Dendritic cell treated with granulocyte-macrophage colony-stimulating factor and Interleukin-4, amounts not matched to agents 40 ng/mL and 50 ng/mL, for 4 days (primary cell): ENCODE data around the gene ST8SIA4.

Experiments
- H3K27ac Mint-ChIP-seq: one replicate; pipeline ENCODE4 v1.8.0; 2022; ENCODE audit warnings: mild to moderate bottlenecking, mixed read lengths
- H3K27me3 Mint-ChIP-seq: one replicate; pipeline ENCODE4 v1.8.0; 2022; ENCODE audit warnings: mild to moderate bottlenecking, mixed read lengths
- H3K36me3 Mint-ChIP-seq: one replicate; pipeline ENCODE4 v1.8.0; 2022; ENCODE audit warnings: low read depth, mixed read lengths
- H3K4me1 Mint-ChIP-seq: one replicate; pipeline ENCODE4 v1.8.0; 2022; ENCODE audit warnings: low read depth, mixed read lengths
- H3K4me3 Mint-ChIP-seq: one replicate; pipeline ENCODE4 v1.8.0; 2022; ENCODE audit warnings: mild to moderate bottlenecking, moderate library complexity, mixed read lengths
- H3K9me3 Mint-ChIP-seq: one replicate; pipeline ENCODE4 v1.8.0; 2022; ENCODE audit warnings: mixed read lengths
- intact Hi-C: fragments of 100-400 bp; cut with micrococcal nuclease; formaldehyde crosslinking; loops from one replicate; pipeline ENCODE4 v1.15.0; 2022

Gene ST8SIA4, protein sequence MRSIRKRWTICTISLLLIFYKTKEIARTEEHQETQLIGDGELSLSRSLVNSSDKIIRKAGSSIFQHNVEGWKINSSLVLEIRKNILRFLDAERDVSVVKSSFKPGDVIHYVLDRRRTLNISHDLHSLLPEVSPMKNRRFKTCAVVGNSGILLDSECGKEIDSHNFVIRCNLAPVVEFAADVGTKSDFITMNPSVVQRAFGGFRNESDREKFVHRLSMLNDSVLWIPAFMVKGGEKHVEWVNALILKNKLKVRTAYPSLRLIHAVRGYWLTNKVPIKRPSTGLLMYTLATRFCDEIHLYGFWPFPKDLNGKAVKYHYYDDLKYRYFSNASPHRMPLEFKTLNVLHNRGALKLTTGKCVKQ

DNA sequence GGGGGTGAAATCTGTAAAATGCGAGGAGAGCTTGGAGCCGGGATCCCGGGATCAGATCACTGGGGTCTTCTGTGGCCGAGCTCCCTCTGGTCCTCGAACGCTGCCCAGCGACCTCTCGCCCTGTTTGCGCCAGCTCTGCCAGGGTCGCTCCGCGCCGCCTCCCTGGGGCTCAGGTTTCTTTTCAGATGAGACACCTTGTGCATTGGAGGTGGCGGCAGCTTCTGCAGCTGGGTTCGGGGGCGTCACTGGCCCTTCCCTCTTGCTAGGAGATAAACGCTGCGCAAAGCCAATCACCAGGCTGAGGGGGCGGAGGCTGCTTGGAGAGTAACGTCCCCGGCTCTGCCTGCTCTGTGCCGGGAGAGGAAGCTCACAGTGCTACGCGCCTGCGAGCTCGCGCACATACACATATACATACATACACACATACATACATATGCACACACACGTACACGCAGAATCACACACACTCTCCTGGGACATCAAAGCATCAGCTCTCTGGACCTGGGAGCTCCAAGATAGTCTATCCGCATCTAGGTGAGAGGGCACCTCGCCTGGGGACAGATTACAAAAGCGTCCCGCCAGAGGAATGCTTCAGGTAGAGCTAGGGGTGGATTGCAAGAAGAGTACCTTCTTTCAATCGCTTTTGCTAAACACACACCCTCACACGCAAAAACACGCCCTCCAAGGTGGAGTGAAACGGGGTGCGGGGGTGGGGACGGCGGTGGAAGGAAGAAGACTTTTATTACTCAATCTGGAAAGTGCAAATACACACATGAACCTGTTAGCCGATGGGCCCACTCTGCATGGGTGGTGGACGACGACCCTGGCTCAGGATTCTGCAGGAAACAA is at the start of gene ST8SIA4:
TSS of gene ST8SIA4 (minus strand) at position 244 of the 849 bp plus-strand sequence. CDS start 327 bp downstream, outside the sequence.
- peak within 1 kb of the TSS; percentile 99 for H3K27ac Mint-ChIP-seq
- peak within 1 kb of the TSS; percentile 99 for H3K4me3 Mint-ChIP-seq
- intact Hi-C loops, result loop anchor here (2.0 to 5.0 kb wide), 3 partner anchors 196 to 368 kb away; partner anchors contain the start of gene FAM174A
- peaks cover 57% of the 10 kb centered on the region for H3K36me3 Mint-ChIP-seq
- no peaks in the 10 kb centered on the region for H3K27me3 Mint-ChIP-seq
- no peaks in the 10 kb centered on the region for H3K9me3 Mint-ChIP-seq
- H3K4me1 Mint-ChIP-seq, result peaks cover 41% of the 10 kb centered on the region

DNA sequence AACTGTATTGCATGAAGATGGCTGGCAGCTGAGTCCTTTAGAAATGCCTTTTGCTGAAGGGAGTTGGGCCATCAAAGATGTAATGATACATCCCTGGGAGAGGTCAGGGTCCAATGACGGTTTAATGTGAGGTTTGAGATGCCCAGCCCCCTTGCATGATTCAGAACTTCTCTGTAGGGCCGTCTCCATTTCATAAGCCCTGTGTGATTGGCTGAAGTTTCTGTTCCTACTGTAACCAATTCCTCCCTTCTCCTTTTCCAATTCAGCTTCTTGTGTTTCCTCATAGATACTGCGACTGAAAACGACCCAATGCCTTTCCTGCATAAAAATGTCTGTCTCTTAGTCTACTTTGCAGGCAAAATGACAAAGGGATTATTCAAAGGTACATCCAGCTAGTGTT is 47.9 kb upstream of the ST8SIA4 start:
- Mint-ChIP-seq H3K27me3 (no peaks in the 10 kb centered on the region), H3K4me1 (peaks cover 12% of the 10 kb centered on the region), H3K9me3 (peaks cover 38% of the 10 kb centered on the region), H3K36me3 (no peaks in the 10 kb centered on the region), H3K27ac (no peak overlapping the region), H3K4me3 (no peak overlapping the region)
- intact Hi-C loops, result no loop called here

DNA sequence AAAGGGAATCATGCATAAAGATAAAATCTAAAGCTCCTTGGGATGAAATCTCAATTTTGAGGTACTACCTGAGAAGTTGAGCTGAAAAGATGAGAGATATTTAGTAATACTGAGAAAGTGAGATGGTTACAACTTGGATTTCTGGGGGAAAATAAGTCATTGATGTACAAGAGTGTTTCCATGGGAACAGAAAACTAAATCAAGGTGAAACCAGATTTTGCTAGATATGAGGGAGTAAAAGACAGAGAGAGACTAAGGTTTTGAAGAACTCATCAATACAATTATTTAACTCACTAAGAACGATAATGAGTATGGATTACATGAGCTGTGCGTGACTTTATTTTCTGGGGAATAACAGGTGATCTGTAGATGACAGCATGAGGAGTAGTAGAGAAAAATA is 10.2 kb upstream of the ST8SIA4 start:
- no peaks in the 10 kb centered on the region for H3K36me3 Mint-ChIP-seq
- H3K4me1 Mint-ChIP-seq, result peaks cover 13% of the 10 kb centered on the region
- H3K27me3 Mint-ChIP-seq, result no peaks in the 10 kb centered on the region
- intact Hi-C loops, result no loop called here
- no peak overlapping the region for H3K4me3 Mint-ChIP-seq
- H3K27ac Mint-ChIP-seq, result no peak overlapping the region
- peaks cover 14% of the 10 kb centered on the region for H3K9me3 Mint-ChIP-seq

DNA sequence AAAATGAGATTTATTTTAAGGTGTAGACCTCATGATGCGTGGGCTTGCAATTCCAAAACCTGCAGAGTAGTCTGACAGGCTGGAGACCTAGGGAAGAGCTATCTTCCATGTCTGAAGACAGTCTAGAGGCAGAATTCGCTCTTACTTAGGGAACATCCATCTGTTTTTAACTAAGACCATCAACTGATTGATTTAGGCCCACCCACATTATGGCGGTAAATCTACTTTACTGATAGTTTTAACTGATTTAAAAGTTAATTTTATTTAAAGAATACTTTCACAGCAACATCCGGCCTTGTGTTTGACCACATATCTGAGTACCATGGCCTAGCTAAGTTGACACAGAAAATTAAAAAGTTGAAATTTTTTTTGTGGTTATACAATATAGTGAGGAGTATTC is 6.0 kb upstream of the ST8SIA4 start:
- no peak overlapping the region for H3K4me3 Mint-ChIP-seq
- H3K27me3 Mint-ChIP-seq, result no peaks in the 10 kb centered on the region
- H3K4me1 Mint-ChIP-seq, result peaks cover 32% of the 10 kb centered on the region
- peaks cover 5% of the 10 kb centered on the region for H3K36me3 Mint-ChIP-seq
- H3K27ac Mint-ChIP-seq, result no peak overlapping the region
- H3K9me3 Mint-ChIP-seq, result peaks cover 8% of the 10 kb centered on the region
- intact Hi-C loops, result no loop called here

DNA sequence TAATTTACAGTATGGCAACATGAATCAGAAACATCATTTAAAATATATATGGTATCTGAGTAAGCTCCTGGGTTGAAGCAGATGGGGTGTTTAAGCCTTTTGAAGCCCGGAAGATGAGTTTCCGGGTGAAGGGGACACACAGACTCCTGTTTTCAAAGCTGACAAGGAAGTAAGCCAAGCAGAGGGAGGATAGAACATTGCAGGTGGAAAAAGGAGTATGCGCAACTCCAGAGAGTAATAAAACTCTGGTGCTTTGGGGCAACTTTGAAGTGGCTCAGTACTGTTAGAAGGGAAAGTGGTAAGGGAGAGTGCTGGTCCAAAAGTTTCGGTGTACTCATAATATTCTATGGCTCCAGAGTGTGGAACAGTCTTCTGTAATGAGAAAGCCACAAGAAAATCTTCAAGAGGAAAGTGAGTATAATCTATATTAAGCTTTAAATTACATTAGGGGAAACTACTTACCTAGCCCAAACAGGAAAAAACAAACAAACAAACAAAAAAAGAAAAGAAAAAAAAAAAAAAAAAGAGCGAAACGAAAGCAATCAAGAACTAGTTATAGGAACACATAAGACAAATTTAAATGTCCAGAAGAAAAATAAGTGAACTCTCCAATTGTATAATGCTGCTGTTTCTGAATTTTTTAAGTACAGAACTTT is 2.3 kb upstream of the ST8SIA4 start:
- intact Hi-C loops, result no loop called here
- Mint-ChIP-seq H3K4me1 (peaks cover 35% of the 10 kb centered on the region), H3K27ac (peak overlapping the region; percentile 99), H3K9me3 (no peaks in the 10 kb centered on the region), H3K4me3 (peak overlapping the region; percentile 39), H3K27me3 (no peaks in the 10 kb centered on the region), H3K36me3 (peaks cover 41% of the 10 kb centered on the region)

DNA sequence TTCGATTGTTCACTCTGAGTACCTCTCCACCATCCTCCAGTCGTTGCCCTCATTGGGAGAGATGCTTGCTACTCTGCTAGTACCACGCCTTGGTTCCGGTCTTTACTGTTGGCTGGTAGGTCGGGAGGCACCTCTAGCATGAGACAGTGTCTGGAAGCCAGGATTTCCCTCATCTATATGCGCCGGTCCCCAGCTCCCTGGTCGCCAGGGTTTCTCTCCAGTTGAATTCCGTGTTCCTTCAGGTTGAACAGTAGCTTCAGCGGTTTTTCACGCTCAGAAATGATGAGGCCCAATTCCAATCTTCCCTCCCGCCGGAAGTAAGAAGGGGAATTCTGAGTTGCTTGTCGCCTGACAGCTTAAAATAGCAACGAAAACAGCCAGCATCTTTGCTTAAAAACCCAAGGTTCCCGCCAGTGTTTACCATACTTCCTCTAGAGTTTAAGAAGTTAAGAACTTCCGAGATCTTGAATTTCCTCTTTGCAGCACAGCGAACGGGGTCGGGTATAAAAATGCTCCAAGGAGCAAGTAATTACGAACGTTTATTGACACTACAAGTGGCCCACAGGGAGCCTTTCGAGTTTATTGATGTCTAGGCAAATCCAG is 1.3 kb upstream of the ST8SIA4 start:
- intact Hi-C loops, result loop anchor here (5.0 kb wide), 2 partner anchors 197 to 277 kb away; no protein-coding TSS in a partner anchor
- peaks cover 36% of the 10 kb centered on the region for H3K4me1 Mint-ChIP-seq
- no peaks in the 10 kb centered on the region for H3K9me3 Mint-ChIP-seq

DNA sequence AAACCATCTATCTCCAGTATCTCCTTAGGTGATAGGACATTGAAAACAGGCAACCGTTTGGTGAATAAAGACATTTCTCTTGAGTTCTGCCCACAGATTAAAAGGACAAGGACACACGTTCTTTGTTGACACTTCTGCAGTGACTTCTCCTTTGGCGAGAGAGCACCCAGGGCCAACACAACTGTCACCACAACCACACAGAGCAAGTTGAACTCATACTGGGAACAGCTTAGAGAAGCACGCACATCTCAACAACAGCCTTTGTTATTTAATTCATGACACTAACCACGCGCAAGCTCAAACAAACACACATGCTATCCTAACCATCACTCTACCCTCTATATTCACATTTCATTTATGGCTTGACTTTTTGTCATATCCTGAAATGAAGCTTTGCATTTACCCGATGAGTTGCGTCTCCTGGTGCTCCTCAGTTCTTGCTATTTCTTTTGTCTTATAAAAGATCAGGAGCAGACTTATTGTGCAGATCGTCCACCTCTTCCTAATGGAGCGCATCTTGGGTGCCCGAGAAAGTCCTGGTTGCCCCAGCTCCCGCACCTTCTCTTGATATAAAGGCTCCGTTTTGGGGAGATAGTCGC is 543 bp downstream of the ST8SIA4 start:
- peak overlapping the region; percentile 99 for H3K27ac Mint-ChIP-seq
- no peaks in the 10 kb centered on the region for H3K9me3 Mint-ChIP-seq
- H3K27me3 Mint-ChIP-seq, result no peaks in the 10 kb centered on the region
- intact Hi-C loops, result loop anchor here (2.0 to 5.0 kb wide), 3 partner anchors 195 to 368 kb away; partner anchors contain the start of gene FAM174A
- peaks cover 57% of the 10 kb centered on the region for H3K36me3 Mint-ChIP-seq
- peak overlapping the region; percentile 99 for H3K4me3 Mint-ChIP-seq
- H3K4me1 Mint-ChIP-seq, result peaks cover 41% of the 10 kb centered on the region

More for the DNA sequence above, 1.3 kb upstream of the ST8SIA4 start:
- Mint-ChIP-seq H3K36me3 (peaks cover 50% of the 10 kb centered on the region), H3K4me3 (peak overlapping the region; percentile 99), H3K27ac (peak overlapping the region; percentile 99), H3K27me3 (no peaks in the 10 kb centered on the region)

DNA sequence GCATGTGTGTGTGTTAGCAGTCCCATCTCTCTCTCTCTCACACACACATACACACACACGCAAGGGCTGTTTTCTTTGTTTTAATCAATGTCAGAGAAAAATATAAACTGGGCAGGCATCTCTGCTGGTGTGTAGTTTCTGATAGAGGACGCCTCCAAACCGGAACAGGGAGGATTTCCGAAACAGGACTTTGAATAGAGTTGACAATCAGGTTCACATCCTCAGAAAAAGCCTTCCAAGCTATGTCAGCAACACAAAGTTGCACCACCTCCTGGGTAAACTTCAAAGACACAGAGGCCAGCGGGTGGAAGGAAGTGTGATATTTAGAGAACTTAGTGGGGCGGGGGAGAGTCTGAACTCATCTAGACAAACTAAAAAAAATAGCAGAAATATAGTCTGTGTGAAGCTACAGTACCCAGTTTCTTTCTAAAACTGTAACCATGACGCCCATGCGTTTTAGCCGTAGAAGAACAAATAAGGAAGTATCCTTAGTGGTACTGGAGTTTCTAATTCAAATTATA is 1.2 kb downstream of the ST8SIA4 start:
- Mint-ChIP-seq H3K4me3 (peak overlapping the region; percentile 99), H3K4me1 (peaks cover 40% of the 10 kb centered on the region), H3K27ac (peak overlapping the region; percentile 99), H3K36me3 (peaks cover 59% of the 10 kb centered on the region), H3K9me3 (no peaks in the 10 kb centered on the region), H3K27me3 (no peaks in the 10 kb centered on the region)
- intact Hi-C loops, result loop anchor here (2.0 to 5.0 kb wide), 4 partner anchors 121 to 367 kb away; partner anchors contain the start of gene FAM174A

DNA sequence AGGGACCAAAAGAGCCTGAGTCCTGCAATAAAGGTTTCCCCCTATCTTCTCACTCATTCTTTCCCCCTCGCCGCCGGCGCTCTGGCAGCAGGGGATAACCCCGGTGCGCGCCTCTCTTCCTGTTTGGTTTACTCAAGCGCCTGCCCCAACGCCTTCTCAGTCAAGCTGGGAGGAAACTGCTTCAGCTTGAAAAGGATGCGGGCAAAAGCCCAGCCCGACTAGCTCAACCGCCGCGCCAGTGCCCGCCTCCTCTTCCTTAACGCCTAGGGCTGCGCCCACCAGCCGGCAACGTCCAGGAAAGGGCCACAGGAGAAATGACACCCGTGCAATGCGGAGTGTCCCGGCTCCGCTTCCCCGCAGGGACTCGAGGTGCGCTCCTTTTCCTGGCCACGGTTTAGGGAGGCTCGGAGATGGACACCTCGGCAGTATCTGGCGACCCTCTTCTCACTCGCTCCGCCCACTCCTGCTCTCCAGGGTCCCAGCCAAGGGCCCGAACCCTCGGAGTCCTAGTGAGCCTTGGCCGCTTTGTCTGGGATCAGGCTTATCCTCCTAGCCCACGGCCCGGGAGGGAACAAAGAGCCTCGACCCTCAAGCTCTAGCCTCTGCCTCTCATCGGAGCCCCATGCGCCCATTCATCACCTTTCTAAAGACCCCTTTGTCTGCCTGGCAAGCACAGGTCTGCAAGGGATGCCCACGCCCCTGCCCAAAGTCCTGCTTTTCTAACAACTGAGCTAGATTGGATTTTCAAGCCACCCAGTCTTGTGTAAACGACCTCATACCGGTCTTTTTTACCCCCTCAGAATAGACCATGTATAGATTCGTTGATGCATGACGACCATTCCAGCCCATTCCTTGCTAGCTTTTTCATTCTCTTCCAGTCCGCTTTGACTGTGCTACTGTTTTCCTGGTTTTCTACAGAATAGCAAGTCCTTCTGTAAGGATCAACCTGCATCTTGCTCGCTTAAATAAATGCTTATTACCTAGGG is 2.0 kb downstream of the ST8SIA4 start:
- Mint-ChIP-seq H3K9me3 (no peaks in the 10 kb centered on the region), H3K36me3 (peaks cover 67% of the 10 kb centered on the region), H3K4me3 (peak overlapping the region; percentile 99), H3K4me1 (peaks cover 38% of the 10 kb centered on the region), H3K27me3 (no peaks in the 10 kb centered on the region), H3K27ac (peak overlapping the region; percentile 99)
- intact Hi-C loops, result loop anchor here (2.0 to 5.0 kb wide), 3 partner anchors 120 to 274 kb away; no protein-coding TSS in a partner anchor

DNA sequence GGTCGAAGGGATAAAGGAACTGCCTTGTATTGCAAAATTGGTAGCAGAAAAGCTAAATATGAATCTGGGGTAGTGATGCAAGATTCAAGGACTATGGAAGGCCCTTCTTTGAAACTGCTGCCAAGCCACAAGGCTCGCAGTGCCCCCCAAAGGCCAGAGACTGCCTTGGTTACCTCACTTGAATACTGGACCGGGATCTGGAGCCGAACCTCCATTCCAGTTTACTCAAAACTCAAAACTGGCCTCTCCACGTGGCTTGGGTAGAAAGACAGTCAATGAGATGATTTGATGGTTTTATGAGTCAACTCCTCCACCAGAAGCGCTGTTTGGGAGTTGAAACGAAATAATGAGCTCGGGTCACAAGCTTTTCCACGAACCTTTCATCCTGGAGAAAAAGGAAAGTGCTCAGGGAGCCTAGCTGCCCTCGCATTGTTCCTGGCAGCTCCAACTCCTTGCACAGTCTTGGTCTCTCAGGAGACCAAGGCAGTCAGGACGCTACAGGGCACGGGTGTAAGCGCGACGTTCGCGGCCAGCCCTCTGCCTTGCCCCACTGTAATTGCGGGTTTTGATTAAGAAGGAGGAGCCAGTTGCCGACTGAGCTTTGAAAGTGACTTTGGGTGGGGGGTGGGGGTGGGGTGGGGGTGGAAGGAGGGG is 2.8 kb downstream of the ST8SIA4 start:
- intact Hi-C loops, result loop anchor here (2.0 to 5.0 kb wide), 3 partner anchors 119 to 273 kb away; no protein-coding TSS in a partner anchor
- Mint-ChIP-seq H3K9me3 (no peaks in the 10 kb centered on the region), H3K4me3 (peak overlapping the region; percentile 99), H3K36me3 (peaks cover 75% of the 10 kb centered on the region), H3K27me3 (no peaks in the 10 kb centered on the region), H3K4me1 (peaks cover 36% of the 10 kb centered on the region), H3K27ac (peak overlapping the region; percentile 99)

DNA sequence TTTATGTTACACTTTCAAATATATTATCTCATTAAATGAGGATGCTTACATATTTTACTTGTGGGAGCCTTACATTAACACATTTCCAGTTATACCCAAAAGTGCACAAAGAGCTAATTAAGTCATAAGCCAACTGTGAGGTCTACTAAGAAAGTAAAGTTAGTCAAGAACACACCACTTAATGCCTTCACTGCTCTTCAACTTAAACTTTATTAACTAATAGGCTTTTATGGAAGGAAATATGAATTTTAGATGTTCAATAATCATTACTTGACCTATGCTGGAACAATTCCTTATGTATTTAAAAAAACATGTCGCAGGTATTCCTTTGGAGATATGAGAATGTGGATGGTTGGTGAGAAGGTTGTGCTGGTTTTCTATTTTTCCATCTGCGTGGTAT is 3.4 kb downstream of the ST8SIA4 start:
- Mint-ChIP-seq H3K9me3 (no peaks in the 10 kb centered on the region), H3K27me3 (no peaks in the 10 kb centered on the region), H3K4me3 (peak overlapping the region; percentile 99), H3K4me1 (peaks cover 33% of the 10 kb centered on the region), H3K36me3 (peaks cover 81% of the 10 kb centered on the region), H3K27ac (peak overlapping the region; percentile 99)
- intact Hi-C loops, result loop anchor here (1.0 to 5.0 kb wide), 5 partner anchors 47 to 272 kb away; no protein-coding TSS in a partner anchor
